GM20431 (cell line): Measurements from ENCODE around the gene ID1.
"Not testable (repeated sequence)": the region's sequence is repeated elsewhere in the genome, so short reads cannot be mapped to it uniquely, and the experiment has no call there.

ENCODE experiments used
- in situ Hi-C: fragments of 300-500 bp; cut with MseI, MboI; formaldehyde crosslinking; loops from one replicate; pipeline ENCODE4 v1.15.0; 2020; ENCODE audit warnings: low sequenced_read_pairs; ENCODE audit not compliant: unreplicated experiment

Gene ID1

GRCh38 chr20:31630187-31630790 is 25.2 kb downstream of the ID1 start:
- in situ Hi-C loops: no loop called here

GRCh38 chr20:31632548-31633338 is 27.7 kb downstream of the ID1 start:
- in situ Hi-C loops: no loop called here

- in situ Hi-C loops: no loop called here
These were observed 28.3 kb downstream of the ID1 start for GRCh38 chr20:31633339-31633914.

- in situ Hi-C loops: no loop called here
These were observed 32.6 kb downstream of the ID1 start, which contains the start of gene COX4I2 for GRCh38 chr20:31637660-31638059. TSS of gene COX4I2 (plus strand) at chr20:31637912. CDS start at chr20:31639018, 1,106 bp downstream.

GRCh38 chr20:31638317-31638716 is 33.2 kb downstream of the ID1 start:
- in situ Hi-C loops: no loop called here

- in situ Hi-C loops: no loop called here
These were observed 33.7 kb downstream of the ID1 start for GRCh38 chr20:31638816-31639215.

GRCh38 chr20:31640259-31640658 is 35.2 kb downstream of the ID1 start:
- in situ Hi-C loops: no loop called here

GRCh38 chr20:31641391-31641790 is 36.3 kb downstream of the ID1 start:
- in situ Hi-C loops: no loop called here

- in situ Hi-C loops: no loop called here
These were observed 37.7 kb downstream of the ID1 start for GRCh38 chr20:31642837-31643236.

- in situ Hi-C loops: no loop called here
These were observed 38.4 kb downstream of the ID1 start for GRCh38 chr20:31643522-31643921.

GRCh38 chr20:31644701-31645100 is 39.6 kb downstream of the ID1 start:
- in situ Hi-C loops: no loop called here

- in situ Hi-C loops: not testable (repeated sequence)
These were observed 43.0 kb downstream of the ID1 start for GRCh38 chr20:31648104-31648503.

GRCh38 chr20:31652917-31653396 is 47.9 kb downstream of the ID1 start:
- in situ Hi-C loops: loop anchor here (10.0 kb wide), 1 partner anchor 72 kb away; the partner anchor contains the start of gene BCL2L1

GRCh38 chr20:31653561-31653960 is 48.5 kb downstream of the ID1 start:
- in situ Hi-C loops: loop anchor here (10.0 kb wide), 1 partner anchor 71 kb away; the partner anchor contains the start of gene BCL2L1

- in situ Hi-C loops: loop anchor here (10.0 kb wide), 1 partner anchor 70 kb away; the partner anchor contains the start of gene BCL2L1
These were observed 49.4 kb downstream of the ID1 start for GRCh38 chr20:31654534-31654933.
